Neuronal stem cell (in vitro differentiated cells): ENCODE data around the gene BRINP1.

Experiments used
- DNase-seq: peaks from one replicate; pipeline ENCODE4 v3.0.0-alpha.2; 2013; ENCODE audit warnings: low spot score
- H2AFZ ChIP-seq: one replicate; pipeline ENCODE4 v1.6.1; 2013; ENCODE audit warnings: mild to moderate bottlenecking, low read length, inconsistent platforms
- H2AK5ac ChIP-seq: 2 replicates; pipeline ENCODE4 v1.6.1; 2013; ENCODE audit warnings: low read depth, mild to moderate bottlenecking, inconsistent platforms, low read length, moderate library complexity, mixed read lengths
- H2BK120ac ChIP-seq: 2 replicates; pipeline ENCODE4 v1.6.1; 2013; ENCODE audit warnings: low read depth, mild to moderate bottlenecking, inconsistent platforms, low read length, moderate library complexity, mixed read lengths
- H2BK12ac ChIP-seq: one replicate; pipeline ENCODE4 v1.6.1; 2013; ENCODE audit warnings: low read length, inconsistent platforms
- H2BK15ac ChIP-seq: 2 replicates; pipeline ENCODE4 v1.6.1; 2013; ENCODE audit warnings: mild to moderate bottlenecking, low read length, inconsistent platforms, mixed read lengths
- H2BK5ac ChIP-seq: one replicate; pipeline ENCODE4 v1.6.1; 2013; ENCODE audit warnings: inconsistent platforms, mild to moderate bottlenecking, low read length, moderate library complexity
- H3K14ac ChIP-seq: one replicate; pipeline ENCODE4 v1.6.1; 2013; ENCODE audit warnings: low read length, inconsistent platforms
- H3K18ac ChIP-seq: 2 replicates; pipeline ENCODE4 v1.6.1; 2013; ENCODE audit warnings: low read length, inconsistent platforms
- H3K23ac ChIP-seq: 2 replicates; pipeline ENCODE4 v1.6.1; 2013; ENCODE audit warnings: low read depth, mild to moderate bottlenecking, mixed read lengths, low read length, inconsistent platforms; ENCODE audit not compliant: poor library complexity
- H3K27ac ChIP-seq: replicated peaks from 3 replicates; pipeline ENCODE4 v1.5.1; 2013; ENCODE audit warnings: low read length, inconsistent platforms
- H3K27me3 ChIP-seq, 3 experiments: 2 replicates each; pipeline ENCODE4 v1.6.1; 2013; ENCODE audit warnings: low read length in 3 of 3, mild to moderate bottlenecking in 2 of 3, inconsistent platforms in 1 of 3, low read depth in 1 of 3, mixed read lengths in 1 of 3, moderate library complexity in 1 of 3; ENCODE audit not compliant: control insufficient read depth in 3 of 3, insufficient read depth in 3 of 3
- H3K36me3 ChIP-seq, 2 donors: replicated peaks in 1 of 2; 2 replicates each; pipeline ENCODE4 v1.6.1; 2013; ENCODE audit warnings: low read length in 2 of 2; ENCODE audit not compliant: control insufficient read depth in 2 of 2, insufficient read depth in 2 of 2
- H3K4ac ChIP-seq: 2 replicates; pipeline ENCODE4 v1.6.1; 2013; ENCODE audit warnings: inconsistent platforms, mild to moderate bottlenecking, low read length, moderate library complexity
- H3K4me1 ChIP-seq, 2 donors: 1 replicate in 1 of 2; 2 replicates in 1 of 2; pipeline ENCODE4 v1.6.1; 2013; ENCODE audit warnings: low read length in 2 of 2, low read depth in 1 of 2; ENCODE audit not compliant: control insufficient read depth in 2 of 2, insufficient read depth in 1 of 2
- H3K4me2 ChIP-seq: one replicate; pipeline ENCODE4 v1.6.1; 2013; ENCODE audit warnings: mild to moderate bottlenecking, low read length, inconsistent platforms; ENCODE audit not compliant: insufficient read depth, poor library complexity, severe bottlenecking
- H3K4me3 ChIP-seq, 2 donors: 2 replicates each; pipeline ENCODE4 v1.5.1; 2013; ENCODE audit warnings: low read length in 2 of 2, mild to moderate bottlenecking in 2 of 2, inconsistent platforms in 1 of 2, moderate library complexity in 1 of 2
- H3K79me1 ChIP-seq: one replicate; pipeline ENCODE4 v1.6.1; 2013; ENCODE audit warnings: low read depth, mild to moderate bottlenecking, inconsistent platforms, low read length, moderate library complexity
- H3K9ac ChIP-seq: one replicate; pipeline ENCODE4 v1.6.1; 2013; ENCODE audit warnings: mild to moderate bottlenecking, low read depth, low read length, inconsistent platforms; ENCODE audit not compliant: poor library complexity
- H3K9me3 ChIP-seq, 2 donors: replicated peaks in 1 of 2; 2 replicates each; pipeline versions ENCODE3 to v1.6.1; 2013; ENCODE audit warnings: low read length in 2 of 2, mild to moderate bottlenecking in 2 of 2, inconsistent platforms in 1 of 2, low read depth in 1 of 2, mixed read lengths in 1 of 2, moderate library complexity in 1 of 2; ENCODE audit not compliant: control insufficient read depth in 2 of 2, insufficient read depth in 1 of 2
- H4K8ac ChIP-seq: one replicate; pipeline ENCODE4 v1.6.1; 2013; ENCODE audit warnings: low read depth, mild to moderate bottlenecking, inconsistent platforms, low read length, moderate library complexity
- H4K91ac ChIP-seq: one replicate; pipeline ENCODE4 v1.6.1; 2013; ENCODE audit warnings: low read length, low read depth, mild to moderate bottlenecking, inconsistent platforms; ENCODE audit not compliant: poor library complexity
- WGBS, 2 donors: extraction: QIAGEN DNeasy Blood & Tissue Kit; methylation state at CpG; one replicate each; pipeline ENCODE4 v1.1.7; 2013; ENCODE audit warnings: missing lambda C conversion rate in 2 of 2, mixed read lengths in 1 of 2; ENCODE audit not compliant: insufficient read length in 2 of 2, insufficient replicate concordance in 1 of 2; ENCODE audit errors: extremely low coverage in 2 of 2; 5-methylcytosine and 5-hydroxymethylcytosine counted together

Gene BRINP1

DNA sequence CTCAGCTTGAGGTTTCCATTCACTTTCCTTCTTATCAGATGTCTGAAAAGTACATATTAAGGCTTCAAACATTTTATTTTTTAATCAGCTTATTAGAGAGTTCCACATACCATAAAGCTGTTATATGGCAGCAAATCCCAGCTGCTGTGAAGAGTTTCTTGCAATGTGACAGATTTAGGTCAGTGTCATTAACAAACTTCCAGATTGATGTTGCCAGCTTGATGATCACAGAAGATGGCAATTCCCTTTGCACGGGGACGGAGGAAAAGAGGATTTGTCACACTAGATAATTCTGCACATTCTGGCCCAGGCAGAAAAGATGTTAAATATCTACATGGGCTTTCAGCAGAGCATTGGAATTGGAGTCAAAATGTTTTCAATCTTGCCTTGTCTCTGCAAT lies 215.8 kb downstream of the BRINP1 start:
- Histone ChIP-seq H2BK120ac (no peak overlapping the region), H3K4me2 (no peak overlapping the region), H3K18ac (no peak overlapping the region), H2AK5ac (no peak overlapping the region), H2BK15ac (no peak overlapping the region), H3K4me3 (no peak overlapping the region), H2BK12ac (no peak overlapping the region), H3K14ac (no peak overlapping the region), H3K79me1 (no peaks in the 10 kb centered on the region), H3K27ac (no peak overlapping the region), H2BK5ac (no peak overlapping the region), H3K36me3 (no peaks in the 10 kb centered on the region), H4K8ac (no peak overlapping the region), H3K9ac (no peak overlapping the region), H4K91ac (no peak overlapping the region), H3K4me1 (peaks cover 0 to 3% of the 10 kb centered on the region in 2 donors), H3K27me3 (no peaks in the 10 kb centered on the region), H2AFZ (no peak overlapping the region), H3K9me3 (no peaks in the 10 kb centered on the region), H3K4ac (no peak overlapping the region), H3K23ac (no peak overlapping the region)
- no CpG with 5 or more reads among the region's 2 CpGs for WGBS, 2 donors
- no peak for DNase-seq

DNA sequence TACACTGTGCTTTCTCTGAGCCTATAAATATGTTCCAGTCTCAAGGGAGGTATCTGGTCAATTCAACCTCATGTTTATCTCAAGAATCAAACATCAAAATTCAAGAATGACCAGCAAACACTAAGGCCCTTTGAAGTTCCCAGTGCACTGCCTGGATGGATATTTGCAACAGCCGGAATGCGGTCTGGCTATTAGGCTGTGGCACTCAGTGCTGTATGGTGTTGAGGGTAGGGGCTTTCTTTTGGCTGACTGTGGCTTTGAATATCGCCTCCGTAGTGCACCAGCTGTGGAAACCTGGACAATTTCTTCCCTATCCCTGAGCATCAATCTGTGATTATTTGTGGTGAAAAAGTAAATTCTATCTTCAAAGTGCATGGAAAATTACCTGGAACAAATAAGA lies 220.4 kb downstream of the BRINP1 start:
- DNase-seq, result no peak
- no peak overlapping the region for H2BK120ac ChIP-seq
- H3K27me3 ChIP-seq, result no peaks in the 10 kb centered on the region
- H2BK15ac ChIP-seq, result no peak overlapping the region
- H3K9ac ChIP-seq, result no peak overlapping the region
- H2BK12ac ChIP-seq, result no peak overlapping the region
- H2BK5ac ChIP-seq, result no peak overlapping the region
- H4K8ac ChIP-seq, result no peak overlapping the region
- peaks cover 0 to 2% of the 10 kb centered on the region in 2 donors for H3K4me1 ChIP-seq
- no peak overlapping the region for H3K27ac ChIP-seq
- H3K14ac ChIP-seq, result no peak overlapping the region
- WGBS, 2 donors, result no CpG with 5 or more reads among the region's 4 CpGs
- H3K4ac ChIP-seq, result no peak overlapping the region
- no peak overlapping the region for H3K23ac ChIP-seq
- no peak overlapping the region for H4K91ac ChIP-seq
- H3K9me3 ChIP-seq, result no peaks in the 10 kb centered on the region
- no peaks in the 10 kb centered on the region for H3K79me1 ChIP-seq
- no peak overlapping the region for H3K18ac ChIP-seq
- H2AFZ ChIP-seq, result no peak overlapping the region
- no peak overlapping the region for H2AK5ac ChIP-seq
- no peaks in the 10 kb centered on the region for H3K36me3 ChIP-seq
- no peak overlapping the region for H3K4me3 ChIP-seq
- no peak overlapping the region for H3K4me2 ChIP-seq

- no peak for DNase-seq
- WGBS, 2 donors, result no CpG with 5 or more reads among the region's 2 CpGs
- H4K91ac ChIP-seq, result no peak overlapping the region
- H3K36me3 ChIP-seq, result no peaks in the 10 kb centered on the region
- H2BK120ac ChIP-seq, result no peak overlapping the region
- H3K4ac ChIP-seq, result no peak overlapping the region
- no peak overlapping the region for H3K4me2 ChIP-seq
- no peak overlapping the region for H2BK12ac ChIP-seq
- H3K4me1 ChIP-seq, result no peaks in the 10 kb centered on the region
- H3K9ac ChIP-seq, result no peak overlapping the region
- H3K27me3 ChIP-seq, result no peaks in the 10 kb centered on the region
- H3K4me3 ChIP-seq, result no peak overlapping the region
- H3K9me3 ChIP-seq, result no peaks in the 10 kb centered on the region
- H3K27ac ChIP-seq, result no peak overlapping the region
- H2AK5ac ChIP-seq, result no peak overlapping the region
- no peak overlapping the region for H2AFZ ChIP-seq
- H3K23ac ChIP-seq, result no peak overlapping the region
- H2BK5ac ChIP-seq, result no peak overlapping the region
- H3K18ac ChIP-seq, result no peak overlapping the region
- H3K79me1 ChIP-seq, result no peaks in the 10 kb centered on the region
- H4K8ac ChIP-seq, result no peak overlapping the region
- H2BK15ac ChIP-seq, result no peak overlapping the region
- H3K14ac ChIP-seq, result no peak overlapping the region
Measured at GRCh38 chr9:119137479-119137878, 231.8 kb downstream of the BRINP1 start.

DNA sequence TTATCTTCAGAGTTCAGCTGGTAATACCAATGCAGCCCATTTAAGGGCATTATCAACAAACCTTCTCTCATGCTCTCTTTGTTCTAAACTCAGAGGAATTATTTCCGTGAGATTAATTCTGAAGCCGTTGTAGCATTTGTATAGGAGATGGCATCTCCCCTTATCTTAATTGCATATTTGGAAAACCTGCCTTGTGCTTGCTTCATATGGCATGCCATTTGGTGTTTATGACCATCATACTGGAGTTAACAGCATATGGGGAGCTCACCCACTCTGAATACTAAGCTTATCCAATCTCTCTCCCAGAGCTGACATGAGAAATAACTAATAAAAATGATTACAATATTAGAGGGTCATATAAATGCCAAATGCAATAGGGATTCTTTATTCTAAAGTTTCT lies 243.2 kb downstream of the BRINP1 start:
- Histone ChIP-seq H3K9ac (no peak overlapping the region), H3K4me1 (no peaks in the 10 kb centered on the region), H3K27ac (no peak overlapping the region), H3K9me3 (no peaks in the 10 kb centered on the region), H2AFZ (no peak overlapping the region), H3K79me1 (no peaks in the 10 kb centered on the region), H3K4me2 (no peak overlapping the region), H2BK120ac (no peak overlapping the region), H3K4me3 (no peak overlapping the region), H4K8ac (no peak overlapping the region), H3K18ac (no peak overlapping the region), H4K91ac (no peak overlapping the region), H3K14ac (no peak overlapping the region), H2AK5ac (no peak overlapping the region), H3K36me3 (no peaks in the 10 kb centered on the region), H2BK5ac (no peak overlapping the region), H2BK15ac (no peak overlapping the region), H3K27me3 (no peaks in the 10 kb centered on the region), H2BK12ac (no peak overlapping the region), H3K4ac (no peak overlapping the region), H3K23ac (no peak overlapping the region)
- WGBS, 2 donors, result no CpG with 5 or more reads among the region's 2 CpGs
- DNase-seq, result no peak
